HepG2 (cell line): ENCODE results near the gene DARS2. TPM values are rescaled to one million over a fixed set of nuclear protein-coding genes. Genes with fewer than 3 reads are reported as not detected.

Source experiments
- ASH2L ChIP-seq: fragments of 300-600, 200-600 bp; sonication (generic); IDR thresholded peaks from 2 replicates; pipeline ENCODE4 v1.7.0; 2017; ENCODE audit warnings: low read depth, mild to moderate bottlenecking, moderate library complexity, mixed read lengths, low read length; ENCODE audit not compliant: insufficient read length
- FOXM1 ChIP-seq: sonication (generic); formaldehyde crosslinking; IDR thresholded peaks from 2 replicates; pipeline ENCODE4 v1.5.0; 2020; ENCODE audit warnings: missing genetic modification reagents
- GMEB2 ChIP-seq: IDR thresholded peaks from 2 replicates; pipeline ENCODE4 v1.6.1; 2016; ENCODE audit warnings: missing biosample characterization, missing genetic modification reagents, low read depth
- GRHL1 ChIP-seq: sonication (generic); formaldehyde crosslinking; conservative IDR thresholded peaks from 2 replicates; pipeline ENCODE4 v1.8.0; 2022; ENCODE audit warnings: missing genetic modification reagents
- HBP1 ChIP-seq: IDR thresholded peaks from 2 replicates; pipeline ENCODE4 v1.6.1; 2016; ENCODE audit warnings: low read depth, control low read depth
- HDAC2 ChIP-seq: sonication (generic); formaldehyde crosslinking; IDR thresholded peaks from 2 replicates; pipeline ENCODE4 v1.4.0; 2020; ENCODE audit warnings: missing genetic modification reagents
- MIER3 ChIP-seq: IDR thresholded peaks from 2 replicates; pipeline ENCODE4 v1.6.1; 2016; ENCODE audit warnings: missing compliant biosample characterization, borderline replicate concordance
- NAIF1 ChIP-seq: sonication (generic); formaldehyde crosslinking; IDR thresholded peaks from 2 replicates; pipeline ENCODE4 v1.5.0; 2020; ENCODE audit warnings: mild to moderate bottlenecking, missing genetic modification reagents, borderline replicate concordance
- RBFOX2 ChIP-seq: fragments of 200-400 bp; formaldehyde crosslinking; IDR thresholded peaks from 2 replicates; pipeline ENCODE4 v1.6.1; 2017; ENCODE audit warnings: low read depth, mild to moderate bottlenecking, low read length
- THAP11 ChIP-seq: IDR thresholded peaks from 2 replicates; pipeline ENCODE4 v1.6.1; 2016; ENCODE audit warnings: missing biosample characterization, missing genetic modification reagents
- THYN1 ChIP-seq: sonication (generic); formaldehyde crosslinking; IDR thresholded peaks from 2 replicates; pipeline ENCODE4 v1.8.1; 2023; ENCODE audit warnings: low read depth, mild to moderate bottlenecking, moderate library complexity, missing genetic modification reagents, borderline replicate concordance
- TRAFD1 ChIP-seq: sonication (generic); formaldehyde crosslinking; IDR thresholded peaks from 2 replicates; pipeline ENCODE4 v1.5.1; 2020; ENCODE audit warnings: missing genetic modification reagents, mild to moderate bottlenecking, borderline replicate concordance
- ZFP91 ChIP-seq: sonication (generic); formaldehyde crosslinking; IDR thresholded peaks from 2 replicates; pipeline ENCODE4 v1.9.0; 2022; ENCODE audit warnings: missing genetic modification reagents, mild to moderate bottlenecking, borderline replicate concordance
- ZNF616 ChIP-seq: sonication (generic); formaldehyde crosslinking; IDR thresholded peaks from 2 replicates; pipeline ENCODE4 v1.5.0; 2020; ENCODE audit warnings: low read depth, mild to moderate bottlenecking, missing genetic modification reagents
- ZNF691 ChIP-seq: sonication (generic); formaldehyde crosslinking; IDR thresholded peaks from 2 replicates; pipeline ENCODE4 v1.4.0; 2020; ENCODE audit warnings: missing genetic modification reagents, low read depth, mild to moderate bottlenecking, borderline replicate concordance
- ZNF777 ChIP-seq: sonication (generic); formaldehyde crosslinking; IDR thresholded peaks from 2 replicates; pipeline ENCODE4 v1.4.0; 2020; ENCODE audit warnings: missing genetic modification reagents
- ZNF839 ChIP-seq: sonication (generic); formaldehyde crosslinking; IDR thresholded peaks from 2 replicates; pipeline ENCODE4 v1.4.0; 2020; ENCODE audit warnings: missing genetic modification reagents, mild to moderate bottlenecking, borderline replicate concordance
- ZSCAN20 ChIP-seq: sonication (generic); formaldehyde crosslinking; IDR thresholded peaks from 2 replicates; pipeline ENCODE4 v1.4.0; 2020; ENCODE audit warnings: missing genetic modification reagents, mild to moderate bottlenecking, borderline replicate concordance
- ZSCAN31 ChIP-seq: sonication (generic); formaldehyde crosslinking; IDR thresholded peaks from 2 replicates; pipeline ENCODE4 v1.5.0; 2020; ENCODE audit warnings: low read depth, mild to moderate bottlenecking, missing genetic modification reagents
- polyA plus RNA-seq, 8 experiments: library from polyadenylated mRNA; depleted of rRNA in 3 of 8; stranded (reverse) in 7 of 8; unstranded in 1 of 8; fragments of >200 nt; fragmentation: Illumina TruSeq in 4 of 8; extraction: Trizol in 4 of 8; gene quantifications; 2 replicates each; pipeline versions ENCODE4 v1.2.1 to v1.2.3, GENCODE V29; 2011 to 2016; ENCODE audit warnings: low read depth in 4 of 8, missing spikeins in 1 of 8, mixed read lengths in 1 of 8; ENCODE audit not compliant: insufficient read depth in 1 of 8
- total RNA-seq, 5 experiments: library from RNA; depleted of rRNA; stranded (reverse); fragments of >200 nt; fragmentation: Illumina TruSeq; extraction: Trizol; gene quantifications; 2 replicates each; pipeline ENCODE4 v1.2.3, GENCODE V29; 2016; ENCODE audit warnings: low read depth in 1 of 5

DARS2 gene
- total and polyA plus RNA-seq, 2 of the 13 experiments (the other 11 are each of a cell fraction or from before 2014, with no cell fraction given), result 17.6 to 27.7 TPM

GRCh38 chr1:173824315-173825081, at the start of gene DARS2, which contains the start of gene CENPL (continued):
- TF ChIP-seq THYN1 (CRISPR knock-in tag) (no peak), ZNF691 (CRISPR knock-in tag) (no peak), ZSCAN31 (peak; percentile 46; the same call in 1 of the 2 replicates), NAIF1 (CRISPR knock-in tag) (peak; percentile 99), ASH2L (peak; percentile 95), ZNF839 (CRISPR knock-in tag) (no peak), ZFP91 (CRISPR knock-in tag) (peak; percentile 86), HBP1 (CRISPR knock-in tag) (peak; percentile 82; the same call in 1 of the 2 replicates), TRAFD1 (CRISPR knock-in tag) (0 out of 2 replicates have a peak, but pooled peaks have one; percentile 46), THAP11 (CRISPR knock-in tag) (peak; percentile 94), ZSCAN20 (CRISPR knock-in tag) (0 out of 2 replicates have a peak, but pooled peaks have one; percentile 36), GMEB2 (peak; percentile 78), ZNF616 (CRISPR knock-in tag) (no peak), HDAC2 (CRISPR knock-in tag) (peak; percentile 32), MIER3 (CRISPR knock-in tag) (0 out of 2 replicates have a peak, but pooled peaks have one; percentile 45), FOXM1 (CRISPR knock-in tag) (0 out of 2 replicates have a peak, but pooled peaks have one; percentile 16), GRHL1 (CRISPR knock-in tag) (no peak), ZNF777 (CRISPR knock-in tag) (no peak), RBFOX2 (peak; percentile 50)
